Stimulated activated CD8-positive, alpha-beta memory T cell treated with anti-CD3 and anti-CD28 coated beads, Interleukin-15, amount 100 ng/mL, for 24 hours (primary cell): ENCODE data around the gene TFCP2L1.
"Not testable (repeated sequence)": the region's sequence is repeated elsewhere in the genome, so short reads cannot be mapped to it uniquely, and the experiment has no call there.

Source experiments
- DNase-seq: peaks from one replicate; pipeline ENCODE4 v3.0.0-alpha.2; 2020; ENCODE audit warnings: low read depth

Gene TFCP2L1

GRCh38 chr2:121284463-121285449, at the start of gene TFCP2L1:
TFCP2L1 (minus strand) TSS chr2:121285202; CDS start chr2:121285109, 93 bp downstream.
- no peak for DNase-seq

GRCh38 chr2:121333834-121334558, 49.0 kb upstream of the TFCP2L1 start:
- DNase-seq, result no peak

GRCh38 chr2:121333231-121333630, 48.2 kb upstream of the TFCP2L1 start:
- DNase-seq, result no peak

- DNase-seq, result not testable (repeated sequence)
Measured at GRCh38 chr2:121331324-121331723, 46.3 kb upstream of the TFCP2L1 start.

GRCh38 chr2:121330921-121331320, 45.9 kb upstream of the TFCP2L1 start:
- DNase-seq, result no peak

GRCh38 chr2:121329786-121330185, 44.8 kb upstream of the TFCP2L1 start:
- no peak for DNase-seq

- DNase-seq, result no peak
Measured at GRCh38 chr2:121326628-121327027, 41.6 kb upstream of the TFCP2L1 start.

- DNase-seq, result no peak
Measured at GRCh38 chr2:121324601-121325000, 39.6 kb upstream of the TFCP2L1 start.

GRCh38 chr2:121321476-121321875, 36.5 kb upstream of the TFCP2L1 start:
- no peak for DNase-seq

GRCh38 chr2:121319941-121320340, 34.9 kb upstream of the TFCP2L1 start:
- no peak for DNase-seq

GRCh38 chr2:121316986-121317385, 32.0 kb upstream of the TFCP2L1 start:
- DNase-seq, result no peak

GRCh38 chr2:121313701-121314100, 28.7 kb upstream of the TFCP2L1 start:
- not testable (repeated sequence) for DNase-seq

GRCh38 chr2:121309801-121310200, 24.8 kb upstream of the TFCP2L1 start:
- DNase-seq, result no peak

- no peak for DNase-seq
Measured at GRCh38 chr2:121309323-121309722, 24.3 kb upstream of the TFCP2L1 start.

- no peak for DNase-seq
Measured at GRCh38 chr2:121307048-121307447, 22.0 kb upstream of the TFCP2L1 start.

- no peak for DNase-seq
Measured at GRCh38 chr2:121304941-121305340, 19.9 kb upstream of the TFCP2L1 start.

GRCh38 chr2:121303531-121304263, 18.7 kb upstream of the TFCP2L1 start:
- no peak for DNase-seq

- DNase-seq, result not testable (repeated sequence)
Measured at GRCh38 chr2:121301190-121301589, 16.2 kb upstream of the TFCP2L1 start.

GRCh38 chr2:121298476-121298875, 13.5 kb upstream of the TFCP2L1 start:
- DNase-seq, result no peak

GRCh38 chr2:121297866-121298265, 12.9 kb upstream of the TFCP2L1 start:
- DNase-seq, result not testable (repeated sequence)

- DNase-seq, result no peak
Measured at GRCh38 chr2:121297217-121297830, 12.3 kb upstream of the TFCP2L1 start.
